Neural cell (in vitro differentiated cells): ENCODE measurements around the gene CFAP52. TPM values are rescaled to one million over a fixed set of nuclear protein-coding genes. Genes with fewer than 3 reads are reported as not detected.
"Not testable (repeated sequence)": the region's sequence is repeated elsewhere in the genome, so short reads cannot be mapped to it uniquely, and the experiment has no call there.

ENCODE experiments used
- H2AFZ ChIP-seq: fragments of 200-600, 300-800 bp; sonication (generic), shearing (Covaris generic); 2 replicates; pipeline ENCODE4 v1.6.0; 2014; ENCODE audit warnings: low read depth, mild to moderate bottlenecking, antibody characterized with exemption, low read length, moderate library complexity
- H3F3A ChIP-seq: fragments of 200-600 bp; shearing (Covaris generic); 2 replicates; pipeline ENCODE4 v1.6.1; 2016; ENCODE audit warnings: mild to moderate bottlenecking, moderate library complexity, mixed read lengths, antibody characterized with exemption, low read length; ENCODE audit not compliant: insufficient read depth, poor library complexity, severe bottlenecking
- H3K27ac ChIP-seq: fragments of 200-600, 300-800 bp; sonication (generic), shearing (Covaris generic); 2 replicates; pipeline ENCODE4 v1.5.1; 2014; ENCODE audit warnings: mild to moderate bottlenecking, low read length, moderate library complexity
- H3K27me3 ChIP-seq: fragments of 300-800, 200-600 bp; sonication (generic), shearing (Covaris generic); 2 replicates; pipeline ENCODE4 v1.6.0; 2014; ENCODE audit warnings: mild to moderate bottlenecking, low read depth, low read length, moderate library complexity; ENCODE audit not compliant: insufficient read depth
- H3K36me3 ChIP-seq: fragments of 300-800, 200-600 bp; sonication (generic), shearing (Covaris generic); 2 replicates; pipeline ENCODE4 v1.5.1; 2014; ENCODE audit warnings: mild to moderate bottlenecking, antibody characterized with exemption, low read length, moderate library complexity; ENCODE audit not compliant: insufficient read depth
- H3K4me2 ChIP-seq: fragments of 300-800, 200-600 bp; sonication (generic), shearing (Covaris generic); 2 replicates; pipeline ENCODE4 v1.6.0; 2014; ENCODE audit warnings: mild to moderate bottlenecking, low read length
- H3K4me3 ChIP-seq: fragments of 300-800, 200-600 bp; sonication (generic), shearing (Covaris generic); 2 replicates; pipeline ENCODE4 v1.5.1; 2014; ENCODE audit warnings: mild to moderate bottlenecking, low read length, moderate library complexity
- H3K79me2 ChIP-seq: fragments of 200-600 bp; shearing (Covaris generic); replicated peaks from 2 replicates; pipeline ENCODE4 v1.6.0; 2014; ENCODE audit warnings: mild to moderate bottlenecking, low read length, moderate library complexity; ENCODE audit not compliant: insufficient read depth
- H3K9ac ChIP-seq: fragments of 300-800, 200-600 bp; sonication (generic), shearing (Covaris generic); 2 replicates; pipeline ENCODE4 v1.6.1; 2016; ENCODE audit warnings: mild to moderate bottlenecking, low read length, mixed read lengths
- H3K9me2 ChIP-seq: fragments of 200-600 bp; shearing (Covaris generic); 2 replicates; pipeline ENCODE4 v1.6.1; 2016; ENCODE audit warnings: mild to moderate bottlenecking, low read length, mixed read lengths; ENCODE audit not compliant: insufficient read depth
- H3K9me3 ChIP-seq: fragments of 200-600, 300-800 bp; sonication (generic), shearing (Covaris generic); 2 replicates; pipeline ENCODE4 v1.6.1; 2016; ENCODE audit warnings: mild to moderate bottlenecking, mixed run types, low read length, moderate library complexity, mixed read lengths
- H4K20me1 ChIP-seq: fragments of 200-600 bp; shearing (Covaris generic); 2 replicates; pipeline ENCODE4 v1.6.1; 2016; ENCODE audit warnings: mild to moderate bottlenecking, mixed run types; ENCODE audit not compliant: insufficient read depth
- CTCF ChIP-seq: fragments of 450-650 bp; IDR thresholded peaks from 2 replicates; pipeline ENCODE4 v1.5.1; 2014; ENCODE audit warnings: antibody characterized with exemption, mild to moderate bottlenecking, moderate library complexity; ENCODE audit not compliant: poor library complexity, severe bottlenecking
- EP300 ChIP-seq: fragments of 450-650 bp; conservative IDR thresholded peaks from 2 replicates; pipeline ENCODE4 v1.6.1; 2014; ENCODE audit warnings: antibody characterized with exemption, mild to moderate bottlenecking, moderate library complexity; ENCODE audit not compliant: poor library complexity, severe bottlenecking
- EZH2 ChIP-seq: fragments of 200-600, 300-800 bp; shearing (Covaris generic), sonication (generic); IDR thresholded peaks from 2 replicates; pipeline ENCODE4 v1.6.1; 2014; ENCODE audit warnings: antibody characterized with exemption, low read length, borderline replicate concordance, mild to moderate bottlenecking; ENCODE audit not compliant: insufficient read depth, poor library complexity, severe bottlenecking
- MXI1 ChIP-seq: fragments of 450-650 bp; conservative IDR thresholded peaks from 2 replicates; pipeline ENCODE4 v1.6.1; 2014; ENCODE audit warnings: antibody characterized with exemption, mild to moderate bottlenecking; ENCODE audit not compliant: poor library complexity, severe bottlenecking
- POLR2AphosphoS5 ChIP-seq: IDR thresholded peaks from 2 replicates; pipeline ENCODE4 v1.6.1; 2012
- RAD21 ChIP-seq: fragments of 450-650 bp; conservative IDR thresholded peaks from 2 replicates; pipeline ENCODE4 v1.6.1; 2014; ENCODE audit warnings: antibody characterized with exemption, mild to moderate bottlenecking, moderate library complexity
- REST ChIP-seq: IDR thresholded peaks from 2 replicates; pipeline ENCODE4 v1.6.1; 2012; ENCODE audit warnings: borderline replicate concordance
- SMC3 ChIP-seq: fragments of 450-650 bp; conservative IDR thresholded peaks from 2 replicates; pipeline ENCODE4 v1.6.1; 2014; ENCODE audit warnings: antibody characterized with exemption, mild to moderate bottlenecking, moderate library complexity; ENCODE audit not compliant: poor library complexity
- TAF1 ChIP-seq: IDR thresholded peaks from 2 replicates; pipeline ENCODE4 v1.6.1; 2012; ENCODE audit warnings: low read depth
- polyA plus RNA-seq: library from polyadenylated mRNA; depleted of rRNA; stranded (reverse); fragments of >200 nt; gene quantifications from 2 replicates; pipeline ENCODE4 v1.2.3, GENCODE V29; 2014

CFAP52 gene
- polyA plus RNA-seq, 1 donor from 2014 or later: 1.9 TPM

- no peak overlapping the region for H3K27ac ChIP-seq
- H2AFZ ChIP-seq: no peak overlapping the region
- no peak overlapping the region for H3K4me3 ChIP-seq
- H3K9me2 ChIP-seq: no peaks in the 10 kb centered on the region
- no peaks in the 10 kb centered on the region for H3K36me3 ChIP-seq
- TF ChIP-seq EP300 (no peak), MXI1 (no peak), RAD21 (no peak), EZH2 (no peak), POLR2AphosphoS5 (no peak), TAF1 (no peak), SMC3 (no peak), CTCF (no peak), REST (no peak)
- no peak overlapping the region for H3K4me2 ChIP-seq
- H3K9me3 ChIP-seq: no peaks in the 10 kb centered on the region
- H3K9ac ChIP-seq: no peak overlapping the region
- no peaks in the 10 kb centered on the region for H3F3A ChIP-seq
- H3K79me2 ChIP-seq: no peaks in the 10 kb centered on the region
- no peaks in the 10 kb centered on the region for H3K27me3 ChIP-seq
- no peaks in the 10 kb centered on the region for H4K20me1 ChIP-seq
Measured at GRCh38 chr17:9587969-9588656, 11.7 kb downstream of the CFAP52 start.

GRCh38 chr17:9594065-9594464 lies 17.6 kb downstream of the CFAP52 start:
- Histone ChIP-seq H2AFZ (no peak overlapping the region), H3K27ac (no peak overlapping the region), H3K4me2 (no peak overlapping the region), H3K27me3 (no peaks in the 10 kb centered on the region), H3K9ac (no peak overlapping the region), H4K20me1 (no peaks in the 10 kb centered on the region), H3K36me3 (no peaks in the 10 kb centered on the region), H3K9me2 (no peaks in the 10 kb centered on the region), H3K9me3 (no peaks in the 10 kb centered on the region), H3K4me3 (no peak overlapping the region), H3K79me2 (no peaks in the 10 kb centered on the region), H3F3A (no peaks in the 10 kb centered on the region)
- TF ChIP-seq EP300 (no peak), TAF1 (no peak), POLR2AphosphoS5 (no peak), REST (no peak), EZH2 (no peak), SMC3 (no peak), CTCF (no peak), RAD21 (no peak)

GRCh38 chr17:9597638-9598037 lies 21.2 kb downstream of the CFAP52 start:
- not testable (repeated sequence) for H3K79me2 ChIP-seq, H3K9me3 ChIP-seq, H2AFZ ChIP-seq, H3K27me3 ChIP-seq, H4K20me1 ChIP-seq, H3K27ac ChIP-seq, H3F3A ChIP-seq, H3K9me2 ChIP-seq, H3K4me3 ChIP-seq, H3K36me3 ChIP-seq, H3K9ac ChIP-seq, H3K4me2 ChIP-seq
